Esophagus squamous epithelium (tissue), 4 donors: ENCODE measurements around the gene ZCCHC24.
"Not testable (repeated sequence)": the region's sequence is repeated elsewhere in the genome, so short reads cannot be mapped to it uniquely, and the experiment has no call there.

ENCODE experiments used
- POLR2A ChIP-seq, 4 donors: fragments of 450-650 bp; IDR thresholded peaks; one replicate each; pipeline ENCODE4 v1.6.1; 2017; ENCODE audit warnings: antibody characterized with exemption in 4 of 4, mild to moderate bottlenecking in 4 of 4, moderate library complexity in 3 of 4
- TF ChIP-seq, protein P1 (sequence below), 6 experiments: fragments of 450-650 bp in 4 of 6; fragments of 200-600 bp in 2 of 6; sonication (generic) in 2 of 6; IDR thresholded peaks; one replicate each; pipeline ENCODE4 v1.5.1; 2016 to 2019; ENCODE audit warnings: antibody characterized with exemption in 6 of 6, mild to moderate bottlenecking in 4 of 6, moderate library complexity in 4 of 6

- TF ChIP-seq, protein P1, sequence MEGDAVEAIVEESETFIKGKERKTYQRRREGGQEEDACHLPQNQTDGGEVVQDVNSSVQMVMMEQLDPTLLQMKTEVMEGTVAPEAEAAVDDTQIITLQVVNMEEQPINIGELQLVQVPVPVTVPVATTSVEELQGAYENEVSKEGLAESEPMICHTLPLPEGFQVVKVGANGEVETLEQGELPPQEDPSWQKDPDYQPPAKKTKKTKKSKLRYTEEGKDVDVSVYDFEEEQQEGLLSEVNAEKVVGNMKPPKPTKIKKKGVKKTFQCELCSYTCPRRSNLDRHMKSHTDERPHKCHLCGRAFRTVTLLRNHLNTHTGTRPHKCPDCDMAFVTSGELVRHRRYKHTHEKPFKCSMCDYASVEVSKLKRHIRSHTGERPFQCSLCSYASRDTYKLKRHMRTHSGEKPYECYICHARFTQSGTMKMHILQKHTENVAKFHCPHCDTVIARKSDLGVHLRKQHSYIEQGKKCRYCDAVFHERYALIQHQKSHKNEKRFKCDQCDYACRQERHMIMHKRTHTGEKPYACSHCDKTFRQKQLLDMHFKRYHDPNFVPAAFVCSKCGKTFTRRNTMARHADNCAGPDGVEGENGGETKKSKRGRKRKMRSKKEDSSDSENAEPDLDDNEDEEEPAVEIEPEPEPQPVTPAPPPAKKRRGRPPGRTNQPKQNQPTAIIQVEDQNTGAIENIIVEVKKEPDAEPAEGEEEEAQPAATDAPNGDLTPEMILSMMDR (IDR thresholded peaks at IDR 0.05): not testable (repeated sequence)
- not testable (repeated sequence) for TF ChIP-seq POLR2A (IDR thresholded peaks at IDR 0.05)
Measured at GRCh38 chr10:79332610-79333315, 112.7 kb downstream of the ZCCHC24 start.
